HG03025 (cell line): Measurements from ENCODE around the gene ALOX5.

Experiments
- ATAC-seq: cut with Tn5 transposase; IDR thresholded peaks from one replicate; pipeline ENCODE4 v1.9.1; 2021; ENCODE audit warnings: mild to moderate bottlenecking, moderate library complexity; ENCODE audit not compliant: unreplicated experiment, low FRiP score

Gene ALOX5

GRCh38 chr10:45422207-45422865, 48.3 kb downstream of the ALOX5 start:
- ATAC-seq, result no peak

GRCh38 chr10:45422866-45423659, 49.0 kb downstream of the ALOX5 start:
- no peak for ATAC-seq

GRCh38 chr10:45423976-45424499, 50.0 kb downstream of the ALOX5 start:
- no peak for ATAC-seq

- ATAC-seq, result no peak
Observed at GRCh38 chr10:45424668-45425404, 50.8 kb downstream of the ALOX5 start.

- ATAC-seq, result no peak
Observed at GRCh38 chr10:45425621-45426563, 51.9 kb downstream of the ALOX5 start.

GRCh38 chr10:45427262-45427969, 53.4 kb downstream of the ALOX5 start:
- no peak for ATAC-seq

- no peak for ATAC-seq
Observed at GRCh38 chr10:45427970-45428366, 54.0 kb downstream of the ALOX5 start.

GRCh38 chr10:45428611-45429510, 54.8 kb downstream of the ALOX5 start:
- no peak for ATAC-seq

- ATAC-seq, result no peak
Observed at GRCh38 chr10:45429790-45430189, 55.8 kb downstream of the ALOX5 start.

GRCh38 chr10:45432113-45432512, 58.1 kb downstream of the ALOX5 start:
- ATAC-seq, result no peak

GRCh38 chr10:45432700-45433472, 58.9 kb downstream of the ALOX5 start:
- no peak for ATAC-seq

- peak; percentile 94 for ATAC-seq
Observed at GRCh38 chr10:45433716-45434469, 59.9 kb downstream of the ALOX5 start.

GRCh38 chr10:45437587-45438465, 63.8 kb downstream of the ALOX5 start:
- no peak for ATAC-seq

- no peak for ATAC-seq
Observed at GRCh38 chr10:45438466-45439090, 64.6 kb downstream of the ALOX5 start.

GRCh38 chr10:45439365-45439764, 65.3 kb downstream of the ALOX5 start:
- no peak for ATAC-seq

GRCh38 chr10:45439873-45440272, 65.9 kb downstream of the ALOX5 start:
- no peak for ATAC-seq
